ENCODE data around the gene MACF1.

MACF1 gene

GRCh38 chr1:39406533-39407450 is 202.3 kb downstream of the MACF1 start:
- no peak for DNase-seq (ENCODE audit: extremely low spot score)
- CTCF ChIA-PET, result interaction anchor here (1.0 to 1.1 kb wide), 2 partner anchors 29 to 215 kb away, joined by 4 read pairs; no protein-coding TSS in a partner anchor
- POLR2A ChIA-PET, result interaction anchor here (1.0 to 1.1 kb wide), 2 partner anchors 137 to 139 kb away, joined by 3 read pairs; no protein-coding TSS in a partner anchor
- no peak for TF ChIP-seq CTBP1 (IDR thresholded peaks at IDR 0.05; ENCODE audit: borderline replicate concordance)
- no peak for TF ChIP-seq ELF4 (IDR thresholded peaks at IDR 0.05)
- no peak for TF ChIP-seq SP1 (IDR thresholded peaks at IDR 0.05)
- no peak for TF ChIP-seq ZNF384 (IDR thresholded peaks at IDR 0.05)
- TF ChIP-seq LEF1 (IDR thresholded peaks at IDR 0.05; ENCODE audit: borderline replicate concordance), result no peak
- TF ChIP-seq ARNT (IDR thresholded peaks at IDR 0.05), result no peak
- no peak for TF ChIP-seq FOXM1 (IDR thresholded peaks at IDR 0.05; ENCODE audit: borderline replicate concordance)
- no peak for TF ChIP-seq NFRKB (IDR thresholded peaks at IDR 0.05)
- TF ChIP-seq FOXA1 (IDR thresholded peaks at IDR 0.05), result no peak
- TF ChIP-seq BHLHE40 (IDR thresholded peaks at IDR 0.05; ENCODE audit: borderline replicate concordance), result no peak
- no peak for TF ChIP-seq SUZ12 (IDR thresholded peaks at IDR 0.05)
- no peak for TF ChIP-seq PKNOX1 (IDR thresholded peaks at IDR 0.05)
- no peak for TF ChIP-seq HDGF (IDR thresholded peaks at IDR 0.05; ENCODE audit: borderline replicate concordance)
- TF ChIP-seq TARDBP (IDR thresholded peaks at IDR 0.05), result no peak
- no peak for TF ChIP-seq FOXK2 (IDR thresholded peaks at IDR 0.05)
- TF ChIP-seq L3MBTL2 (conservative IDR thresholded peaks at IDR 0.05), result no peak

GRCh38 chr1:39407510-39407895 is 203.0 kb downstream of the MACF1 start:
- CTCF ChIA-PET, result interaction anchor here (1.0 to 1.1 kb wide), 2 partner anchors 29 to 216 kb away, joined by 4 read pairs; no protein-coding TSS in a partner anchor
- TF ChIP-seq L3MBTL2 (conservative IDR thresholded peaks at IDR 0.05) (no peak), TARDBP (IDR thresholded peaks at IDR 0.05) (no peak), SP1 (IDR thresholded peaks at IDR 0.05) (no peak), FOXA1 (IDR thresholded peaks at IDR 0.05) (no peak), HDGF (IDR thresholded peaks at IDR 0.05; ENCODE audit: borderline replicate concordance) (no peak), ARNT (IDR thresholded peaks at IDR 0.05) (no peak), LEF1 (IDR thresholded peaks at IDR 0.05; ENCODE audit: borderline replicate concordance) (no peak), FOXM1 (IDR thresholded peaks at IDR 0.05; ENCODE audit: borderline replicate concordance) (no peak), ZNF384 (IDR thresholded peaks at IDR 0.05) (no peak), FOXK2 (IDR thresholded peaks at IDR 0.05) (no peak), SUZ12 (IDR thresholded peaks at IDR 0.05) (no peak), PKNOX1 (IDR thresholded peaks at IDR 0.05) (no peak), ELF4 (IDR thresholded peaks at IDR 0.05) (no peak), BHLHE40 (IDR thresholded peaks at IDR 0.05; ENCODE audit: borderline replicate concordance) (no peak), CTBP1 (IDR thresholded peaks at IDR 0.05; ENCODE audit: borderline replicate concordance) (no peak), NFRKB (IDR thresholded peaks at IDR 0.05) (no peak)
- POLR2A ChIA-PET, result interaction anchor here (0.6 to 2.5 kb wide), 3 partner anchors 9 to 203 kb away, joined by 3 to 8 read pairs (median 3); no protein-coding TSS in a partner anchor
- no peak for DNase-seq (ENCODE audit: extremely low spot score)

GRCh38 chr1:39407896-39408640 is 203.6 kb downstream of the MACF1 start:
- no peak for DNase-seq (ENCODE audit: extremely low spot score)
- ChIA-PET POLR2A (interaction anchor here (0.6 to 2.5 kb wide), 4 partner anchors 10 to 203 kb away, joined by 3 to 8 read pairs (median 4); no protein-coding TSS in a partner anchor), CTCF (interaction anchor here (1.1 kb wide), 1 partner anchor 309 kb away, joined by 3 read pairs; no protein-coding TSS in a partner anchor)
- TF ChIP-seq L3MBTL2 (conservative IDR thresholded peaks at IDR 0.05) (0 out of 2 replicates have a peak, but pooled peaks have one; percentile 9), NFRKB (IDR thresholded peaks at IDR 0.05) (no peak)

GRCh38 chr1:39408641-39409054 is 204.2 kb downstream of the MACF1 start:
- ChIA-PET CTCF (interaction anchor here (1.1 to 1.2 kb wide), 2 partner anchors 14 to 310 kb away, joined by 3 read pairs; no protein-coding TSS in a partner anchor), POLR2A (interaction anchor here (0.7 to 2.5 kb wide), 3 partner anchors 10 to 59 kb away, joined by 3 to 8 read pairs (median 4); no protein-coding TSS in a partner anchor)
- TF ChIP-seq ZNF384 (IDR thresholded peaks at IDR 0.05) (no peak), FOXK2 (IDR thresholded peaks at IDR 0.05) (no peak), LEF1 (IDR thresholded peaks at IDR 0.05; ENCODE audit: borderline replicate concordance) (no peak), BHLHE40 (IDR thresholded peaks at IDR 0.05; ENCODE audit: borderline replicate concordance) (no peak), ELF4 (IDR thresholded peaks at IDR 0.05) (no peak), SP1 (IDR thresholded peaks at IDR 0.05) (no peak), FOXM1 (IDR thresholded peaks at IDR 0.05; ENCODE audit: borderline replicate concordance) (no peak), NFRKB (IDR thresholded peaks at IDR 0.05) (no peak), FOXA1 (IDR thresholded peaks at IDR 0.05) (no peak), ARNT (IDR thresholded peaks at IDR 0.05) (no peak), TARDBP (IDR thresholded peaks at IDR 0.05) (no peak), HDGF (IDR thresholded peaks at IDR 0.05; ENCODE audit: borderline replicate concordance) (no peak), PKNOX1 (IDR thresholded peaks at IDR 0.05) (no peak), SUZ12 (IDR thresholded peaks at IDR 0.05) (no peak), CTBP1 (IDR thresholded peaks at IDR 0.05; ENCODE audit: borderline replicate concordance) (no peak), L3MBTL2 (conservative IDR thresholded peaks at IDR 0.05) (no peak)
- peak; percentile 98 for DNase-seq (ENCODE audit: extremely low spot score)

Measured in HEK293T (cell line).